Glomerular visceral epithelial cell (primary cell): ENCODE results near the gene PRKCSH.
"Not testable (repeated sequence)": the region's sequence is repeated elsewhere in the genome, so short reads cannot be mapped to it uniquely, and the experiment has no call there.

Source experiments
- DNase-seq: peaks from one replicate; pipeline ENCODE4 v3.0.0-alpha.2; 2016; ENCODE audit errors: extremely low spot score

PRKCSH gene

DNA sequence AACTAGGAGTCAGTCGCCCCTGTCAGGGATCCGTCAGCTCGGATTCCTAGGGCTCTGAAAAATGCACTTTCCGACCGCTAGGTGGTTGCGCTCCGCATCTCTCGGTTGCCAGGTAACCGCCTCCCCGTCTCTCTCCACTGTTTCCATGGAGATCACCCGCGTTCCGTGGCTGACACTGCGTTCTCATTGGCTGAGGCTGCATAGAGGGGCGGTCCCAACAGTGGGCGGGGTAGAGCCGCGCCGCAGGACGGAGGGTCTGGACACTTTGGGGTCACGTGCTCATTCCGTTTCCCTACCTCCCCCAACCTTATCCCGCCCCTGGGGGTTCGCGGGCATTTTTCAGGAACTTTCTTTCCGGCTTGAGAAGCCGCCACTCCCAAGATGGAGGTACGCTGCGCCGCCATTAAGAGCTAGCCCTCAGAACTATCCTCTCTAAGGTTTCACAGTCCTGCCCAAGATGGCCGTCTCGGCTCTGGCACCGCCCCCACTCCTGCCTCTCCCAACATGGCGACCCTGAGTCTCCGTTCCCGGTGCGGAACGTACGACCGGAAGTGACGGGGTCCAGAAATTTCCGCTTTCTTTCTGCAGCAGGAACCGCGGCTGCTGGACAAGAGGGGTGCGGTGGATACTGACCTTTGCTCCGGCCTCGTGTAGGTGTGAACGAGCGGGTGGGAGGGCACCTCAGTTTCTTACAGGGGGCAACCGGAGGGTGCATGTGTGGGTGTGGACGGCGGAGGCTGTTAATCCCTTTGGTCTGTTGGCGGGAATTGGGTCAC is at the start of gene PRKCSH, which contains the start of gene ODAD3:
TSS of gene PRKCSH (plus strand) at position 579 of the 776 bp plus-strand sequence. CDS start 483 bp downstream, outside the sequence.
TSS of gene ODAD3 (minus strand) at position 65 of the 776 bp plus-strand sequence. CDS start 105 bp downstream, outside the sequence.
- peak; percentile 100 for DNase-seq

DNA sequence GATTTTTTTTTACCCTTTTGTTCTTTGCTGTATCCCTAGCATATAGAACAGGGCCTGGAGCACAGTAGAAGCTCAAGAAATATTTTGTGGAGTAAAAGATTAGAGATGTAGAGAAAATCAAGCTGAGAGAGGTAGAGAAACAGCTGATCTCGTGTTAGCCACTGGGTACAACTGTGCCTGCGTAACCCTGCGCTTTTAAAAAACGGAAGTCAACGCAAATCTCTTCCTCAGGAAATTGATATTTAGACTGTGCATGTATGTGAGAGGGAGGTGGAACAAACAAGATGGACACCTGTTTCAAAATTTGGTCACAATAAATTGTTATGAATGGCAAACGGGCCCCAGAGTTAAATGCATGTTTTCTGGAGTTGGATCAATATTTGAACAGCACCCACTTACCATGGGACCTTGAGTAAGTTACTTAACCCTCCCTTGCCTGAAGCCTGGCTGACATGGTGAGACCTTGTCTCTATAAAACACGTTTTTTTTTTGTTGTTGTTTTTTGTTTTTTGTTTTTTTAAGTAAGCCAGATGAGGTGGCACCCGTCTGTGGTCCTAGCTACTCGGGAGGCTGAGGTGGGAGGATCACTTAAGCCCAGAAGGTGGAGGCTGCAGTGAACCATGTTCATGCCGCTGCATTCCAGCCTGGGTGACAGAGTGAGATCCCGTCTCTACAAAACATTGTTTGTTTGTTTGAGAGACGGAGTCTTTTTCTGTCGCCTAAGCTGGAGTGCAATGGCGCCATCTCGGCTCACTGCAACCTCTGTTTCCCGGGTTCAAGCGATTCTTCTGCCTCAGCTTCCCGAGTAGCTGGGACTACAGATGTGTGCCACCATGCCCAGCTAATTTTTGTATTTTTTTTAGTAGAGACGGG is 48.0 kb upstream of the PRKCSH start:
- no peak for DNase-seq

DNA sequence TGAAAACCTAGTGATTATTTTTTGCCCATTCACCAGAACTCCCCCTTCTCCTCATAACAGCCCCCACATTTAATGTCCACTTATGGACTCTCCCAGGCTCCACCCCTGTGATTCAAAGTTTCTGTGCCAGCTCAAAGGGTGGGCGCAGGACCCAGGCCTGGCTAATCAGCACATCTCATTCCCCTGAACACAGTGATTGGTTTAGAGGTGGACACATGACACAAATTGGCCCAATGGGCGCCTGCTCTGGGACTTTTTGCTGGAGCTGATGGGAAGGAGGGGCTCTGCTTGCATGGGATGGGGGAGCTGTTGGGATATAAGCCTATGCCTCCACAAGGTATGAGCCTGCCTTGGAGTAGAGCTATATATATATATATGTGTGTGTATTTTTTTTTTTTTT is 45.1 kb upstream of the PRKCSH start:
- no peak for DNase-seq

GRCh38 chr19:11390933-11391680 is 44.3 kb upstream of the PRKCSH start:
- no peak for DNase-seq

- no peak for DNase-seq
Observed at GRCh38 chr19:11397089-11397610, 38.3 kb upstream of the PRKCSH start.

DNA sequence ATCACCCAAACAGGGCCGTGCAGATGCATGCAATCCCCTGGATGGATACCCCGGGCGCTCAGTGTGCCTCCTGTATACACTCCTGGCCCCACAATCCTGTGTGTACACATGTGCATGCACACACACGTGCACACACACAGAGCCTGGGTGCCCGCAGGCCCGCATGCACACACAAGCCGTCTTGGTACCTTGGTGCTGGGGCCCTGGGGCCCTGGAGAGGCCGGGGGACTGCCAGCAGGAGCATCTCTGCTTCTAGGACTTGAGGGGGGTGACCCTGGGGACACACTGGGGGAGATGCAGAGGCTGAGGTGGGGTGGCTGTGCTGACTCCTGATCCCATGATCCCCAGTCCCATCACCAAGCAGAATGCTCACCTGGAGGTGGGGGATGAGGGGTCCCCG is 35.8 kb upstream of the PRKCSH start:
- no peak for DNase-seq

DNA sequence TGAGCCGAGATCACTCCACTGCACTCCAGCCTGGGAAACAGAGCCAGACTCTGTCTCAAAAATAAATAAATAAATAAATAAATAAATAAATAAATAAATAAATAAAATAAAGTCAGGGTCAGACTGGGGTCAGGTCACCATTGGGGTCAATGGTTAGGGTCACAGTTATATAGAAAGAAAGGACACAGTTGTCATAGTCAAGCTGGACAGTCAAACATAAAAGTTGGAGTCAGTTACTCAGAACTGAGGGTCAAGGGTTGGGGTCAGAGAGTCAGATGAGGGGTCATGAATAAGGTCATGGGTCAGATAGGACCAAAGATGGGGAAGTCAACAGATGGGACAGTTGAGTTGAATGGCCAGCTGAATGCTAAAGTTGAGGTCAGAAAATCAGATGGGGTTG is 34.6 kb upstream of the PRKCSH start:
- DNase-seq, result no peak

GRCh38 chr19:11401808-11402543 is 33.5 kb upstream of the PRKCSH start:
- DNase-seq, result no peak

DNA sequence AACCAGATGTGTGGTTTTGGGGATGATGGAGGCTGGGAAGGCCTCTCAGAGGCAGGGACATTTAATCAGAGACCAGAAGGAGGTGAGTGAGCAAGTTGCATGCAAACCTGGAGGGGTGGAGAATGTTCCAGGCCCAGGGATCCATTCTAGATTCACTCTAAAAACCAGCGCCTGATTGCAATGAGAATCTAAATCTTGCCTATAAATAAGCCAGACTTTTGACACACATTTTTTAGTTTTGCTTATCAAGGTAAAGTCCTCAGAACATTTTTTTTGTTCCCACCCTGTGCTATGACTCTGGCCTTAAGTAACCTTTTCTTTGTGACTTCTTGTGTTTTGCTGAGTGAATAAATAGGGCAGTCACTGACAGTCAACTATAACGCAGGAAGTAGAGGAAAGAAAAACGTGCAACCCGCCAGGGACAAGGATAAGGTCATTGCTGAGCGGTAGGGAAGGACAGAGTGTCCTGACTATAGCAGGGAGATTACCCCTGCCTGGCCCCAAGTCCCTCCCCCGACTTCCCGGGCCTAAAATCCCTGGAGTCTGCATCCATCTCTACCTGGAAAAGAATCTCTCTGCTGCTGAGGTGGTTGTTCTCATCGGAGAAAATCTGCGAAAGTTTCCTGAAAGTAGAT is 30.7 kb upstream of the PRKCSH start:
- DNase-seq, result no peak

DNA sequence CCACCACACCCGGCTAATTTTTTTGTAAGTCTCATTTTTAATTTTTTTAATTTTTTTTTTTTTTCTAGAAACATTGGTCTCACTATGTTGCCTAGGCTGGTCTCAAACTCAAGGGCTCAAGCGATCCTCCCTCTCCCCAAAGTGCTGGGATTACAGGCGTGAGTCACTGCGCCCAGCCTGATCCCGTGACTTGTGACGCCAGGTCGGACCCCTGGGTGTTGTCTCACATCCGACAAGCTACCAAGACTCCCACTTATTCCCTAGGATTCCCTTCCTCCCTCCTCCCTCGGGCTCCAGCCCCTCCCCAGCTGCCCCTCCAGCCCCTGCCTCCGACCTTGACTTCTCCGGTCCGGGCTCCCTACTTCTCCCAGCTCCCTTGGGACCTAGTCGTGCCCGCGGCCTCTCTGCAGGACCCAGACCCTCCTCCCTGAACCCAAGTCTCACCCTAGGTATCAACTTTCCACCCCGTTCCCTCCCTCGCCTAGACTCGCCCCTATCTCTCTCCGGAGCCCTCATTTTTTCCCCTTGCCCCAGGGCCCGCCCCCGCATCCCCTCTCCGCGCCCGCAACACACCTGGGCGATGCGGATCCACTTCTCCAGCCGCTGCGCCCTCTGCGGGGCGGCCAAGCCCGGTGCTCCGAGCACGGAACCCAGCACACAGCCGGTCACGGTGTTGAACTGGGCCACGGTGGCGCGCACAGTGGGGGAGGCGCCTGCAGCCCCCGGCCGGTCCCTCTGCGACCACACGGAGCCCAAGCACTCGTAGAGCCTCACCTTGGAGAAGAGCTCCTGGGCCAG is 29.4 kb upstream of the PRKCSH start:
- no peak for DNase-seq

DNA sequence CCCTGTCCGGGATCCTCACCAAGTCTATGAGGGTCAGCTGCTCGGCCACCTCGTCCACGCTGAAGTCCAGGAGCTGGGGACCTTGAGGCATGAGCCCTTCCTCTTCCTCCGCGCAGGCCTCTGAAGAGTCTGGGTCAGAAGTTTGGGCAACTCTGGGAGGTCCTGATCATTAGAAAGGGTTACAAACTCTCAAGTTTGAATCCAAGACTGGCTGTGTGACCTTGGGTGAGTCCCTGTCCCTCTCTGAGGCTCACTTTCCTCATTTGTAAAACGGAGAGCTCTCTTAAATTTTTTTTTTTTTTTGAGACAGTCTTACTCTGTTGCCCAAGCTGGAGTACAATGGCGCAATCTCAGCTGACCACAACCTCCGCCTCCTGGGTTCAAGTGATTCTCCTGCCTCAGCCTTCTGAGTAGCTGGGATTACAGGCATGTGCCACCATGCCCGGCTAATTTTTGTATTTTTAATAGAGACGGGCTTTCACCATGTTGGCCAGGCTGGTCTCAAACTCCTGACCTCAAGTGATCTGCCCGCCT is 28.7 kb upstream of the PRKCSH start:
- DNase-seq, result not testable (repeated sequence)

GRCh38 chr19:11408591-11408990 is 26.8 kb upstream of the PRKCSH start:
- no peak for DNase-seq

DNA sequence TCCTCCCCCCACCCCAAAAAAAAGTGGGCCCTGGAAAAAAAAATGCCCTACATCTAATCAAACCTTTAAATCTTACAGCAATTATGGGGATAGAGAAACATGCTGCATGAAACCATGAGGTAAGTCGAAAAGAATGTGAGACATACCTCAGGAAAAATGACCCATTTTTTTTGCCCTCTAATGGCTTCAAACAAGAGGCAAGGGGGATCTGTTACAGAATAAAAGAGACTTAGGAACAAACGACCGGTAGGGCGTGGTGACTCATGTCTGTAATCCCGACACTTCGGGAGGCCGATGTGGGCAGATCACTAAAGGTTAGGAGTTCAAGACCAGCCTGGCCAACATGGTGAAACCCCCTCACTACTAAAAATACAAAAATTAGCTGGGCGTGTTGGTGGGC is 24.8 kb upstream of the PRKCSH start:
- DNase-seq, result peak; percentile 62

- no peak for DNase-seq
Observed at GRCh38 chr19:11414544-11414943, 20.9 kb upstream of the PRKCSH start.

- DNase-seq, result no peak
Observed at GRCh38 chr19:11416346-11417052, 18.9 kb upstream of the PRKCSH start.

DNA sequence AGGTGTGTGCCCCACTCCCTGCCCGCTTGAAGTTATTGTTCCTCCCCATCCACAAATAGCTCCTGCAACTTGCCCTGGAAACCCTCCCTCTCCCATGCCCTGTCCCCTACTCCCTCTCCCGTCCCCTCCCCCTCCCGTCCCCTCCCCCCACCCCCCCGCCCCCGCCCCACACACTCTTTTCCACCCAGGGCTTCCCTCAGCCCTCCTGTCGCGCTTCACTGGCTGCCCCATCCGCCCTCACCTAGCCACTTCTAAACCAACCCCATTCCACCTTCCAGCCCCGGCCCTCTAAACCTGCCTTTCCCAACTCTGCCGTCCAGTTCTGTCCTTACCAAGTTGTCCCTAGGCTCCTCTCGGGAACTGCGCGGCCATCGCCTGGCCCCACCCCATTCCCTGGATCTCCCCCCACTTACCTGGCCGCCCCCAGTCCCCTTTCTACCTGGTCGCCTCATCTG is 17.3 kb upstream of the PRKCSH start:
- no peak for DNase-seq

- peak; percentile 62 for DNase-seq
Observed at GRCh38 chr19:11418549-11419506, 16.6 kb upstream of the PRKCSH start, which contains the start of gene RGL3. TSS of gene RGL3 (minus strand) at chr19:11419314. CDS start at chr19:11419278, 36 bp downstream.
